GM18502 (cell line): Measurements from ENCODE around the gene MFSD12.

Source experiments
- ATAC-seq: cut with Tn5 transposase; IDR thresholded peaks from one replicate; pipeline ENCODE4 v1.9.1; 2021; ENCODE audit warnings: mild to moderate bottlenecking; ENCODE audit not compliant: unreplicated experiment, poor library complexity

Gene MFSD12

DNA sequence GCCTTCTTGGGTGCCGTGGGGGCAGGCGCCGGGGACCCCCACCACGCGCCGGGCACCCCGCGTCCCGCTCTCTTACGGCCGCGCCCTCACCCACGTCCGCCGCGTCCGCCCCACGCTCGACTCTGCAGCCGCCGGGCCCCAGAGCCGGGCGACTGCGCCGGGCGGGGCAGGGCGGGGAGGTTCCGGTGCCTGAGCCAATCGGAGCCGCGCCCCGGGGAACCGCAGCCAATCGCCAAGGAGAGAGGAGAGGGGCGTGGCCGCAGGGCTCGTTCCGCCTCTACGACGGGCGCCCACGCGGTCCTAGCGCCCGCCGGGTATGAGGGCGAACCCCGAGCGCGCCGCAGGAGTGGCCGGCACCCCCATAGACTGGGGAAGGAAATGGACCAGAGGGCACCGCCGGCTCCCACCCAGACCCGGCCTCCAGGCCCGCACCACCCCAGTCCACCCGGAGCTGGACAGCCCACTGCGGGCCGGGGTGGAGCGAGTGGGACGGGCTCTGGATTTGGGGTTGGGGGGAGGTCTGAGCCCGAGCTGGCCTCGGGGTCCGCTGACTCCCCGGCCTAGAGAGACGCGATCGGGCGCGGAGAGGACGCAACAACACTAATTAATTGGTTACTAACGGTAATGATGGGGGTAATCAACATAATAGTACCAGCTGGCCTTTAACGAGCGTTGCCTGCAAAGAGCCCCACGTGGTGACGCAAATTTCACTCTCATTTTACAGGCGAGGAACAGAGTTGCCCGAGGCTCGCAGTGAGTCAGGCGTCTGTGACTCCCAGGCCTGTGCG lies at the start of gene MFSD12:
Gene MFSD12 (minus strand): TSS at position 126 of the 788 bp plus-strand sequence. CDS start 183 bp downstream, outside the sequence.
- peak; percentile 78 for ATAC-seq

DNA sequence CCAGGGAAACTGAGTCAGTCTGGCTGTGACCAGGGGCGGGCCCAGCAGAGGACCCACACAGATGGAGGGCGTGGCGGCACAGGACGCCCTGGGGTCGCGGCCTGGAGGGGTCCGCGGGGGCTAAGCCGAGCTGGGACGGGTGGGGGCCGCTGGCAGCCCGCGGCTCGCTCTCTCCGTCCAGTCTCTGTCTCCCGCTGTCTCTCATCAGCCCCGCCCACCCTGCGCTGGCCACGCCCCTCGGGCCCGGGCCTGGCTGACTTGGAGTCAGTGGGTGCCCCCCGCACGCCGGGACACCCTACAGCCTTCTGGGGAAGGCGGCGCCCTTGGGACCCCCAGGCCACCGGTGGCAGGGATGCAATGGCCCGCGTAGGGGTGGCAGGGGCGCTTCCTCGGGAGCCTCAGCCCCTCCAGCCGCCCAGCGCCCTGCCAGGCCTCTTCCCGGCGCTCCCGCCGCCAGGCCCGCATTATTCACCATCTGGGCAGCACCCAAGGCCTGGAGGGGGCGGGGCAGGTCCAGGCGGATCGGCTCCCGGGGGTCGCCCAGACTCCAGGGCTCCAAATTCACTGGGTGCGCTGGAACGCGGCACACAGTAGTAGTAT lies 49.4 kb upstream of the MFSD12 start, which contains the start of gene TBXA2R:
Gene TBXA2R (minus strand): TSS at position 186 of the 600 bp plus-strand sequence. CDS start 6,241 bp downstream, outside the sequence.
- ATAC-seq: no peak

DNA sequence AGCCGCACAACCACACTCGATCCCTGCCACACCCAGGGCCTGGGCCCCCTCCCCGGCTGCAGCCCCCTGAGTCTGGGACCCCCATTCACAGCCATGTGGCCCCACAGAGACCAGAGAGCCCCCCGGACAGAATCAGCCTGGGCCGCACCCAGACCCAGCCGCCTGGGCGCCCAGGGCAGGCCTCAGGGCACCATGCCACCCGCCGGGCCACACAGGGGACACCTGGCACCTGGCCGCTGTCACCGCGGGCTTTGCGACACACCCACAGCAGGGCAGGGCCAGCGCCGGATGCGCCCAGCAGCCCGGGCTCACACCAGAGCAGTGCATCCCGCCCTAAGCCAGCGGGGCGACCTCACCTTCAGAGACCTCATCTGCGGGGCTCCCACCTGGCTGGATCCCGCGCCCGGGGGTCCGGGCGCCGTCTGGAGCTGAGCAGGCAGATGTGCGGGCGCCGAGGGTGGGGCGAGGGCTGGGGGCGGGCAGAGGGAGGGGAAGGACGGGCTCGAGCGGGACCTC lies 48.8 kb upstream of the MFSD12 start:
- no peak for ATAC-seq

DNA sequence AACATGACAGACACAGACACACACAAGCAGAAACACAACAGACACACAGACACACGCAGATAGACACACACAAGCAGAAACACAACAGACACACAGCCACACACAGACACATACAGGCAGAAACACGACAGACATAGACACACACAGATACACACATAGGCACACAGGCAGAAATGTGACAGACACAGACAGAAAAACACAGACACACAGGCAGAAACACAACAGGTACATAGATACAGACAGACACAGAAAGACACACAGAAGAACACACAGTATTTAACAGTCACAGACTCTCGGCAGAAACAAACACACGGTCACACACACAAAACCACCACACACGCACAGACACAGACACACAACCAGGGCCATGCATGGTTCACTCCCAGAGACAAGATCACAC lies 48.4 kb upstream of the MFSD12 start:
- no peak for ATAC-seq

DNA sequence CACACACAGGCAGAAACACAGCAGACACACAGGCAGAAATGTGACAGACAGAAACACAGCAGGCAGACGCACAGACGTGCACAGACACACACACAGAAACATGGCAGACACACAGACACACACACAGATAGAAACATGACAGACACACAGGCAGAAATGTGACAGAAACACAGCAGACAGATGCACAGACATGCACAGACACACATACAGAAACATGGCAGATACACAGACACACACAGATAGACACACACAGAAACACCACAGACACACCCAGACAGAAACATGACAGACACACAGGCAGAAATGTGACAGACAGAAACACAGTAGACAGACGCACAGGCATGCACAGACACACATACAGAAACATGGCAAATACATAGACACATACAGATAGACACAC lies 48.0 kb upstream of the MFSD12 start:
- ATAC-seq: no peak

DNA sequence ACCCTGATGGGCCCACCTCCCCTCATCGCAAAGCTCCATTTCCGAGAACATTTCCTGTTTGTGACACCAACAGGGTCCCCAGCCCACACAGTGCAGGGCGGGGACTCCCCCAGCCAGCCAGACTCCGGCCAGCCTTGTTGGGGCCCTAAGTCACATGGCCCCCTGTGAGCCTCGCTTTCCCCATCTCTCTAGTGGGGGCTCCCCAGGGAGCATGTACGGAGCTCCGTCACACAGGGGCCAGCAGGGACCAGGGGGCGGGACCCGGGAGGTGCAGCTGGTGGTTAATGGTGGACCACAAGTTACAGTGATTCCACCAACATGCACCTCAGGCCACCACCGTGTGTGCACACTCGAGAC lies 47.6 kb upstream of the MFSD12 start:
- ATAC-seq: no peak

DNA sequence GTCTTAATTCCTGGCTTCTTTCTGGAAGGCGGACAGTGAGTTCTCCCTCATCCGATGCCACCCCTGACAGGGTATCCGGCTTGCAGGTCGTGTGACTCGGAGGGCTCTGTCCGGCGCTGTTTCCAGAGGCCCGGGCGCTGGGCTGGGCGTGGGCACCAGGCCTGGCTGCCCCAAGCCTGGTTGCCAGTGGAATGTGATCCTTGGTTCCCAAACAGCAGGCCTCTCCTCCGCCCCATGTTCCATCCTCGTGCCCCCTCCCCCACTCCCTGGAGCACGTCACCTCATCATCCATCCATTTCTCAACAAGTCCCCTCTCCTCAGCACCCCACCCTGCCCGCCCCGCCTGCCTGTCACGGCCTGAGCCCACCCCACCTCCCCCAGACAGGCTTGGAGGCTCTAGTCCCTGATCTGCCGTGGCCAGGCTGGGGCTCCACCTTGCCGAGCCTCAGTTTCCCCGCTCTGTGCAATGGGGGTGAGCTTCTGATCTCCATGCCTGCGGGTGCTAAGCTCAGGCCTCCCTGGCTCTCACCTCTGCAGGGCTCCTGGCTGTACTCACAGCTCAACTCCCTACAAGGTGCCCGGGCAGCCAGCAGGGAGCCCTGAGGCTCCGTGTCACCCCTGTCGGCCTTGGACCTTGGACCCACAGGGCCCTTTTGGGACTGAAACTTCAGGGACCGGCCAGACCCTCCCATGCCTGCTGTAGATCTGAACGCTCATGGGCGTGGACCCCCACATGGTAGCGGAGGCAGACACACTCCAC lies 47.0 kb upstream of the MFSD12 start:
- ATAC-seq: no peak

DNA sequence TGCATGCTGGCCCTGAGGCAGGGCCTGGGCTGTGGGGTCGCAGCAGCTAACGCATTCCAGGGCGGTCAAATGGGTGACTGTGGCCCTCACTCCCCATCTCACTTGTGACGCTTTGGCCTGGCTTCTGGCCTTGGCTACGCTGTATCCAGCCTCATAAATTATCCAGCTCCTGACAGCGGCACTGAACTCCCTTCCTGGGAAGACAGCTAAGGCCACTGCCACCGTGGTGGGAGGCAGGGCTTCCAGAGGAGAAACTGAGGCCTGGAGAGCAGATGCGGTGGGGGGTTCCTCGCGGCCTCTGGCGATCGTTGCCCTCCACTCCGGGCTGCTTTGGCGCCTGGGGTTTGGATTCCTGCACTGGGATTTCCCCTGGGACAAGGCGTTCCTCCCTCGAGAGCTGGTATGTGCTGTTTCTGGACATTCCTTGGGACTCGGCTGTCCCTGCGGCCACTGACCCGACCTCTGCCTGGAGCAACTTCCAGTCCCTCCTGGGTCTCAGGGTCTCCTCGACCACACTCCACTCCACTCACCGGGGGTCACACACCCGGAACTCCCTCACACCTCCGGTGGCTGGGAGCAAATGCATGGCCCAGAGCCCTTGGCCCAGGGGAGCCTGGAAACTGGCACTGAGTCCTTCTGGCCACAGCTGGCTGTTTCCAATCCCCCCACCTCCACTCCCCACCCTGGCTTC lies 45.9 kb upstream of the MFSD12 start:
- ATAC-seq: no peak

DNA sequence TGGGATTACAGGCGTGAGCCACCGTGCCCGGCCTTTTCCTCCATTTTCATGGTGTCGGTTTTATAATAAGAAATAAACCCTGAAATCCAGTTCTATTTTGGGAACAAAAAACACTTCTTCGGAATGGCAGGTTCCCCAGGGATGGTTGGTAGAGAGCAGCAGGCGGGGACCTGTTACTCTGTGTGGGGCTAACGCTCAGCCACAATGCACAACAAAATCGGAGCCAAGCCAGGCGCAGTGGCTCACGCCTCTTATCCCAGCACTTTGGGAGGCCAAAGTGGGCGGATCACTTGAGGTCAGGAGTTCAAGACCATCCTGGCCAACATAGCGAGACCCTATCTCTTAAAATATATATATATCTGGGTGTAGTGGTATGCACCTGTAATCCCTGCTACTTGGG lies 43.6 kb upstream of the MFSD12 start:
- ATAC-seq: no peak

DNA sequence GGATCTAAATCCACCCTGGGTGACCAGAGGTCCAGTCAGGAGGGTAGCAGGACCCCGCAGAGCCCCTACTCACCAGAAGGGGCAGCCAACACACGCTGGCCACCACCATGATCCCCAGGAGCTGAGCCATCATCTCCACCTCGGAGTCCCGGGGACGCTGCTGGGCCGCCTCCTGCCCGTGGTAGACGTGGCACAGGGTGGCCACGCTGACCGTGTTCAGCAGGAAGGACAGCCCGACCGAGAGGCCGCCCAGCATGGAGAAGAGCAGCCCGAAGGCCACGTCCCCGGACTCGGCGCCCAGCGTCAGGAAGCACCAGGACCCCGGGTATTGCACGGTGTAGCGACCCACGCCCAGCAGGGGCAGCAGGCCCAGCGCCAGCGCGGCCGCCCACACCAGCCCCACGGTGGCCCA lies 42.4 kb upstream of the MFSD12 start:
- no peak for ATAC-seq

DNA sequence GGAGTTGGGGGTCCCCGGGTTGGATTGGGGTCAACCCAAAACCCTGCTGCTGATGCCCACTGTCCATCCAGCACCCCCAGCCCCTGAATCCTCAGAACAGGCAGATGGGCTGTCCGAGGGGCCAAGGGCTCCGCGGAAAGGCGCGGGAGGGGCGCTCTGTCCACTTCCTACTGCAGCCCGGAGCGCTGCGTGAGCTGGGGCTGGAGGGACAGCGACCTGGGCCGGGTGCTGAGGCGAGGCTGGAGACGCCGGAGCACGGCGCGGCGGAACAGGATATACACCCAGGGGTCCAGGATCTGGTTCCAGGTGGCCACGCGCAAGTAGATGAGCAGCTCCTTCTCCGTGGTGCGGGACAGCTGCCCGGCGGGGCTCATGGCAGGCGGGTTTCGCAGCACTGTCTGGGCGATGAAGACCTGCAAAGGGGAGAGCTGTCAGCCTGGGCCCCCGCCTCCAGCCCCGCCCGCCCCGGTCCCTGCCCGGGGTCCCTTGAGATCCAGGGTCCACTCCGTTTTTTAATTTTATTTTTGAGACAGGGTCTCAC lies 38.2 kb upstream of the MFSD12 start:
- ATAC-seq: no peak

DNA sequence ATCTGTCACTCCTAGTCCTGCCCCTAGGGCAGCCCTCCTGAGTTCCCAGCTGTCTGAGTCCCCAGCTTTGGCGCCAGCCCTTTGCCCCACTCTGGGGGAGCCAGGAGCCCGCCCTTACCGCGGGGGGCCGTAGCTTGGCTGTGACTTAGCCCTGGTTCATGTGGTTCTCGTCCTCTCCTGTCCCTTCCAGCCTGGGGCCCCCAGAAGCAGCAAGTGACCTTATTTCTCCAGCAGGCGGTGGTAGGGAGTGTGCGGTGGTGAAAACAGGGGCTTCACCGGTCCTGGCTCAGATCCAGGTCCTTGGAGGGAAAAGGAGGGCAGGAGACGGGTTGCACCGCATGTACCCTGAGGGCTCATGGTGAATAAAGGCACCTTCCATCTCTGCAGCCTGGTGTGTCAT lies 35.8 kb upstream of the MFSD12 start:
- ATAC-seq: no peak

DNA sequence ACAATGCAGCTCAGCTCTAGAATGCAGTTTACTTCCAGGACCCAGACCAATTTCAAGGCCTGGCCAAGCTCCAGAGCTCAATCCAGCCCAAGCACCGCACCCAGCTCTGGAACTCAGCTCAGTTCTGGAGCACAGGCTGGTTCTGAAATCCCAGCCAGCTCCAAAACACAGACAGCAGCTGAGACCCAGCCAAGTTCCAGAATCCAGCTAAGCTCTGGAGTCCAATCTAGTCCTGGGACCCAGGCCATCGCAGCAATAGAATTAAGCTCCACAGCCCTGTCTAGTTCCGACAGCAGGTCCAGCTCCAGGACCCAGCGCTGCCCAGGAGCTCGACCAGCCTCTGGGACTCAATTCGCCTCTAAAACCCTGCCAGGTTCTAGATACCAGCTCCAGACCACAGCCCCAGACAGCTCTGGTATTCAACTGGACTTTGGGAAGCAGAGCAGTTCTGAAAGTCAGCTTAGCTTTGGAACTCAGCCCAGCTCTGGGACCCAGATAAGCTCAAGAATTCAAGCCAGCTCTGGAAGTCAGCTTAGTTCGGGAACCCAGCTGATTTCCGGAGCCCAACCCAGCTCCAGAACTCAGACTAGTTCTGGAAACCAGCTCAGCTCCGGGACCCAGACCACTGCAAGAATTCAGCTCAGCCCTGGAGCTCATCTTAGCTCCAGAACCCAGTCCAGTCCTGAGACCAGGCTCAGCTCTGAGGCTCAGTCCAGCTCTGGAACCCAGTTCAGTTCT lies 34.7 kb upstream of the MFSD12 start:
- ATAC-seq: no peak

DNA sequence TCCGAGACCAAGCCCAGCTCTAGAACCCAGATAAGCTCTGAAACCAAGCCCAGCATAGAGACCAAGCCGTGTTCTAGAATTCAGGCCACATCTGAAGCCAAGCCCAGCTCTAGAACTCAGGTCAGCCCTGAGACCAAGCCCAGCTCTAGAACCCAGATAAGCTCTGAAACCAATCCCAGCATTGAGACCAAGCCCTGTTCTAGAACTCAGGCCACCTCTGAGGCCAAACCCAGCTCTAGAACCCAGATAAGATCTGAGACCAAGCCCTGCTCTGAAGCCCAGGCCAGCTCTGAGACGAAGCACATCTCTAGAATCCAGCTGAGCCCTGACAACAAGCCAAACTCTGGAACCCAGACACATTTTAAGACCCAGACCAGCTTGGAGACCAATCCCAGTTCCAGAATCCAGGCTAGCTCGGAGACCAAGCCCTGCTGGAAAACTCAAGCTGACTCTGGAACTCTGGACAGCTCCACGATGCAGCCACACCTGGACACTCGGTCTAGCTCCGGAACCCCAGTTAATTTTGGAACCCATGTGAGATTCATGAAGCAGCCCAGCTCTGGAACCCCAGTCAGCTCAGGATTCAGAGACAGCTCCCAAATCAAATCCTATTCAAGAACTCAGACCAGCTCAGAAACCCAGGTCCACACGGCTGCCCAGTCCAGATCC lies 33.7 kb upstream of the MFSD12 start:
- no peak for ATAC-seq

DNA sequence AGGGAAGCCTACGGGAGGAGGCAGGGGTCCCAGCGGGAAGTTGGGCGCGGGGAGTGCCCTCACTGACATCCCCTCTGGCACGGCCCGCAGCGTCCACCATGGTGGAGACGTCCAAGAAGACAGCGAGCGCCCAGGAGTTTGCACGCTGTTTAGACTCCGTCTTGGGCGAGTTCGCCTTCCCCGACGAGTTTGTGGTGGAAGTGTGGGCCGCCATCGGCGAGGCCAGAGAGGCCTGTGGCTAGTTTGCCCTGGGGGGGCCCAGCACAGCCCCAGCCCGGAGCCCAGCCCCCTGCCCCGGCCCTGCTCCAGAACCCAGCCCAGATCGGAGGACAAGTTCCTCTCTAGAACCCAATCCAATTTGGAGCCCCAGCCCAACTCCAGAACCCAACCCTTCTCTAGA lies 32.6 kb upstream of the MFSD12 start:
- no peak for ATAC-seq

DNA sequence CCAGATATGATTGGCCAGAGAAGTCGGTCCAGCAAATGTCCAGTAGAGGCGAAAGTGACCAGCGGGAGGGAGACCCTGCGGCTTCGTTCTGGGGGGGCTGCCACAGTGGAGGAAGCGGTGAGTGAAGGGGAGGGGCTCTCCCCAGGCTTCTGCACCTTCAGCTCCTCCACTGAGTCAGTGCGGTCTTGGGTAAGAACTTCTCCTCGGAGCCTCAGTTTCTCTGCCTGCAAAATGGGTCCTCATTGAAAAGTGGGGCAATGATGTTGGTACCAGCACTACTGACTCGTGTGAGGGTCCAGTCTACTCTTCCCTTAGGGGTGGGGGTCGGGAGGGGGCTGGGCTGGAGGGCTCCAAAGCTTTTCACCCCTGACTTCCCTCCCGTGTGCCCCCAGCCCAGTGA lies 32.1 kb upstream of the MFSD12 start:
- ATAC-seq: no peak

DNA sequence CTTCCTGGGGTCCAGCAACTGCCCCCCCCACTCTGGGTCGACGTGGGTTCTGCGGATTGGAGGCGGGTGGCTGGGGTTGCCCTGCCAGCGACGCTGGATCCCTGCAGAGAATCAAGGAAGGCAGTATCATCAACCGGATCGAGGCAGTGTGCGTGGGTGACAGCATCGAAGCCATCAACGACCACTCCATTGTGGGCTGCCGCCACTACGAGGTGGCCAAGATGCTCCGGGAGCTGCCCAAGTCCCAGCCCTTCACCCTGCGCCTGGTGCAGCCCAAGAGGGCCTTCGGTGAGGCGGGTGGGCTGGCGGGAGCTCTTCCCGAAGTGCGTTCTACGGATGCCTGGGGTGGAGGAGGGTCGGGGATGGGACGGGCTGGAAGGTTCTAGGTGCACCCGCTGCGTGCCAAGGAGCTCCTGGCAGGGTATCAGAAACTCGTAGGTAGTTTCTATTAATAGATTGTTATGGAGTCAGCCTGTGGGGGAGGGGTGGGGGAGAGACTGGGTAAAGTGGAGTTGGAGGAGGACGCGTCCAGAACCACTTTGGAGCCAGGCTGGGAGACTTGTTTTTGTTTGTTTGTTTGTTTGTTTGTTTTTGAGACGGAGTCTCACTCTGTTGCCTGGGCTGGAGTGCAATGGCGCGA lies 29.4 kb upstream of the MFSD12 start:
- no peak for ATAC-seq

DNA sequence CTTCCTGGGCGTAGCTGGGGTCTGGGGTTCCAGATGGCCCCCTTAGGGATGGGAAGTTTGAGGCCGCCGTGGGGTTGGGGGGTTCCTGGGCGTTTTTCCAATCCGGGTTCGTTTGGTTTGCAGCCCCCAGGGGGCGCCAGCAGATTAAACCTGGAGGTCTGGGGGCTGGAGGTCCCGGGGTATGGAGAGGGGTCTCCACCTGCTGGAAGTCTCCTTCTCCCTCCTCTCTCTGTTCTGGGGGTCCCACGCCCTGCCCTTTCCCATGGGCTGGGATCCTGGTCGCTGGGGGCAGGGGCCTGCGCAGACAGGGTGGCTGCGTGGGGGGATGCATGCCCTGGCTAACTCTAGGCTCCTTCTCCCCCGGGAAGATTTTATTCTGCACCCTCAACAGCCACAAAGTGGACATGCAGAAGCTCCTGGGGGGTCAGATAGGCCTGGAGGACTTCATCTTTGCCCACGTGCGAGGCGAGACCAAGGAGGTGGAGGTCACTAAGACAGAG lies 28.8 kb upstream of the MFSD12 start:
- ATAC-seq: no peak
